Stomach (tissue), 9 donors: ENCODE data around the gene MTREX. TPM values are rescaled to one million over a fixed set of nuclear protein-coding genes. Genes with fewer than 3 reads are reported as not detected.

ENCODE experiments used
- DNase-seq, 2 donors: peaks; one replicate each; pipeline versions ENCODE4 v3.0.0 to v3.0.0-alpha.2; 2013 to 2019
- H3K27ac ChIP-seq, 5 donors: fragments of 200-600 bp in 4 of 5; sonication (generic) in 4 of 5; one replicate each; pipeline ENCODE4 v1.5.1; 2013 to 2019; ENCODE audit warnings: mild to moderate bottlenecking in 1 of 5, moderate library complexity in 1 of 5
- H3K27me3 ChIP-seq, 3 donors: fragments of 200-600 bp; sonication (generic); one replicate each; pipeline ENCODE4 v1.5.1; 2017 to 2019; ENCODE audit warnings: mixed run types in 1 of 3
- H3K36me3 ChIP-seq, 4 donors: fragments of 200-600 bp; sonication (generic); 1 replicate in 3 of 4; 2 replicates in 1 of 4; pipeline ENCODE4 v1.5.1; 2016 to 2019
- H3K4me1 ChIP-seq, 4 donors: fragments of 200-600 bp; sonication (generic); one replicate each; pipeline ENCODE4 v1.5.1; 2016 to 2019
- H3K4me3 ChIP-seq, 4 donors: fragments of 200-600 bp; sonication (generic) in 3 of 4; one replicate each; pipeline ENCODE4 v1.5.1; 2016 to 2019; ENCODE audit warnings: mild to moderate bottlenecking in 1 of 4
- H3K9me3 ChIP-seq, 4 donors: fragments of 200-600 bp; sonication (generic); one replicate each; pipeline ENCODE4 v1.5.1; 2016 to 2019
- CTCF ChIP-seq, 7 experiments: fragments of 450-650 bp in 4 of 7; fragments of 200-600 bp in 3 of 7; sonication (generic) in 3 of 7; IDR thresholded peaks; one replicate each; pipeline ENCODE4 v1.5.1; 2016 to 2019; ENCODE audit warnings: antibody characterized with exemption in 7 of 7, control low read depth in 2 of 7, mild to moderate bottlenecking in 1 of 7
- EP300 ChIP-seq: sonication (generic); formaldehyde crosslinking; IDR thresholded peaks from one replicate; pipeline ENCODE4 v1.6.1; 2017; ENCODE audit warnings: antibody characterized with exemption
- POLR2A ChIP-seq, 4 donors: fragments of 450-650 bp; IDR thresholded peaks; one replicate each; pipeline ENCODE4 v1.6.1; 2016; ENCODE audit warnings: antibody characterized with exemption in 4 of 4, control low read depth in 2 of 4, mild to moderate bottlenecking in 1 of 4, moderate library complexity in 1 of 4
- POLR2AphosphoS5 ChIP-seq, 3 donors: sonication (generic); formaldehyde crosslinking; IDR thresholded peaks; one replicate each; pipeline ENCODE4 v1.6.1; 2016; ENCODE audit warnings: antibody characterized with exemption in 3 of 3
- WGBS, 5 donors: extraction: QIAGEN DNeasy Blood & Tissue Kit in 3 of 5; methylation state at CpG; one replicate each; pipeline versions ENCODE4 v1.1.5 to v1.1.7; 2013 to 2018; 5-methylcytosine and 5-hydroxymethylcytosine counted together
- intact Hi-C: fragments of 100-400 bp; cut with DNase I; formaldehyde crosslinking; loops from one replicate; pipeline ENCODE4 v1.15.1; 2023; ENCODE audit warnings: low total_unique reads
- polyA plus RNA-seq, 3 donors: library from polyadenylated mRNA; stranded (reverse); fragments of 200-250 nt; gene quantifications; one replicate each; pipeline ENCODE4 v1.2.3, GENCODE V29; 2013
- total RNA-seq, 5 donors: library from RNA; depleted of rRNA; stranded (reverse); fragments of >200 nt; gene quantifications; one replicate each; pipeline versions ENCODE4 v1.1.0 to v1.2.3, GENCODE V29; 2014 to 2016
- donor health status: healthy with polysubstance abuse.
- donor health status: Bipolar disorder and iron deficiency.
- donor health status: healthy.

Gene MTREX
- total and polyA plus RNA-seq, 8 donors = 13.6 to 138 (median 30.3) TPM

- Histone ChIP-seq H3K27me3 (no peaks in the 10 kb centered on the region), H3K36me3 (peaks cover 2 to 36% (median 24%) of the 10 kb centered on the region in 4 donors), H3K27ac (no peak overlapping the region), H3K4me3 (no peak overlapping the region), H3K9me3 (no peaks in the 10 kb centered on the region), H3K4me1 (peaks cover 0 to 36% (median 23%) of the 10 kb centered on the region in 4 donors)
- WGBS, 5 donors = 70 to 84% (median 78%) methylated on average over 2 of the region's 2 CpGs
- intact Hi-C loops = no loop called here
- no peak for TF ChIP-seq CTCF (IDR thresholded peaks at IDR 0.05)
- TF ChIP-seq POLR2A (IDR thresholded peaks at IDR 0.05) = no peak
- no peak for TF ChIP-seq POLR2AphosphoS5 (IDR thresholded peaks at IDR 0.05)
- TF ChIP-seq EP300 = no peak
- DNase-seq = no peak
Measured at GRCh38 chr5:55413644-55414043, 105.9 kb downstream of the MTREX start.

GRCh38 chr5:55415071-55415470 is 107.3 kb downstream of the MTREX start:
- Histone ChIP-seq H3K4me3 (no peak overlapping the region), H3K27me3 (no peaks in the 10 kb centered on the region), H3K27ac (no peak overlapping the region), H3K9me3 (no peaks in the 10 kb centered on the region), H3K36me3 (peaks cover 3 to 40% (median 25%) of the 10 kb centered on the region in 4 donors), H3K4me1 (peaks cover 2 to 51% (median 32%) of the 10 kb centered on the region in 4 donors)
- intact Hi-C loops = no loop called here
- TF ChIP-seq EP300 = no peak
- no peak for TF ChIP-seq POLR2A (IDR thresholded peaks at IDR 0.05)
- TF ChIP-seq POLR2AphosphoS5 (IDR thresholded peaks at IDR 0.05) = no peak
- TF ChIP-seq CTCF (IDR thresholded peaks at IDR 0.05) = no peak
- DNase-seq = no peak

GRCh38 chr5:55416306-55416705 is 108.5 kb downstream of the MTREX start:
- peak overlapping the region in 1 of 5 donors; percentile 12 for H3K27ac ChIP-seq

GRCh38 chr5:55418994-55419968 is 111.5 kb downstream of the MTREX start:
- Histone ChIP-seq H3K9me3 (no peaks in the 10 kb centered on the region), H3K4me3 (no peak overlapping the region), H3K36me3 (peaks cover 20 to 54% (median 43%) of the 10 kb centered on the region in 4 donors), H3K27ac (peak overlapping the region in 1 of 5 donors; percentile 35), H3K4me1 (peaks cover 4 to 70% (median 35%) of the 10 kb centered on the region in 4 donors), H3K27me3 (no peaks in the 10 kb centered on the region)
- TF ChIP-seq CTCF (IDR thresholded peaks at IDR 0.05) = no peak
- no peak for TF ChIP-seq POLR2A (IDR thresholded peaks at IDR 0.05)
- TF ChIP-seq POLR2AphosphoS5 (IDR thresholded peaks at IDR 0.05) = no peak
- no peak for TF ChIP-seq EP300
- intact Hi-C loops = no loop called here
- peak in 1 of 2 donors; percentile 44 for DNase-seq

More at GRCh38 chr5:55416306-55416705, 108.5 kb downstream of the MTREX start:
- intact Hi-C loops = no loop called here
- no peak overlapping the region for H3K4me3 ChIP-seq
- H3K27me3 ChIP-seq = no peaks in the 10 kb centered on the region
- H3K36me3 ChIP-seq = peaks cover 3 to 38% (median 23%) of the 10 kb centered on the region in 4 donors
- no peaks in the 10 kb centered on the region for H3K9me3 ChIP-seq
- TF ChIP-seq CTCF (IDR thresholded peaks at IDR 0.05) (no peak), POLR2AphosphoS5 (IDR thresholded peaks at IDR 0.05) (no peak), EP300 (no peak), POLR2A (IDR thresholded peaks at IDR 0.05) (no peak)
- no peak for DNase-seq
- H3K4me1 ChIP-seq = peaks cover 4 to 57% (median 34%) of the 10 kb centered on the region in 4 donors
